Measurements from ENCODE around the gene COX8A.
"Not testable (repeated sequence)": the region's sequence is repeated elsewhere in the genome, so short reads cannot be mapped to it uniquely, and the experiment has no call there.

GRCh38 chr11:63963895-63964294 lies 10.5 kb upstream of the COX8A start:
- not testable (repeated sequence) for TF ChIP-seq CTCF (conservative IDR thresholded peaks at IDR 0.05; ENCODE audit: low read depth, low read length); EZH2 (IDR thresholded peaks at IDR 0.05; ENCODE audit: borderline replicate concordance, low read depth, low read length, poor library complexity, severe bottlenecking)
